KMS-11 (cell line): ENCODE data around the gene RBBP8NL.

ENCODE experiments used
- H2AFZ ChIP-seq: fragments of 200-600 bp; sonication (generic); 2 replicates; pipeline ENCODE4 v1.6.1; 2016; ENCODE audit warnings: antibody characterized with exemption, mixed run types, low read depth
- H3K27ac ChIP-seq: fragments of 200-600 bp; sonication (generic); 2 replicates; pipeline ENCODE4 v1.6.1; 2016; ENCODE audit warnings: mild to moderate bottlenecking, mixed run types
- H3K27me3 ChIP-seq: fragments of 200-600 bp; sonication (generic); 2 replicates; pipeline ENCODE4 v1.6.1; 2017; ENCODE audit warnings: mild to moderate bottlenecking, low read depth, mixed run types, moderate library complexity; ENCODE audit not compliant: insufficient read depth
- H3K36me3 ChIP-seq: fragments of 200-600 bp; sonication (generic); 2 replicates; pipeline ENCODE4 v1.6.1; 2017; ENCODE audit warnings: mild to moderate bottlenecking, mixed run types; ENCODE audit not compliant: insufficient read depth
- H3K4me1 ChIP-seq: fragments of 200-600 bp; sonication (generic); 2 replicates; pipeline ENCODE4 v1.6.1; 2016; ENCODE audit warnings: mild to moderate bottlenecking, low read depth, mixed run types; ENCODE audit not compliant: poor library complexity, severe bottlenecking
- H3K4me2 ChIP-seq: fragments of 200-600 bp; sonication (generic); 2 replicates; pipeline ENCODE4 v1.7.0; 2016; ENCODE audit warnings: mild to moderate bottlenecking, mixed run types
- H3K4me3 ChIP-seq: fragments of 200-600 bp; sonication (generic); IDR thresholded peaks from 2 replicates; pipeline ENCODE4 v1.6.1; 2017; ENCODE audit warnings: low read depth, low read length, mixed read lengths; ENCODE audit not compliant: insufficient read depth
- H3K79me2 ChIP-seq: fragments of 200-600 bp; sonication (generic); 2 replicates; pipeline ENCODE4 v1.6.1; 2016; ENCODE audit warnings: low read depth, mixed run types; ENCODE audit not compliant: insufficient read depth
- H3K9ac ChIP-seq: fragments of 200-600 bp; sonication (generic); 2 replicates; pipeline ENCODE4 v1.6.1; 2016; ENCODE audit warnings: mild to moderate bottlenecking, mixed run types
- H4K20me1 ChIP-seq: fragments of 200-600 bp; sonication (generic); 2 replicates; pipeline ENCODE4 v1.6.1; 2016; ENCODE audit warnings: mild to moderate bottlenecking, mixed run types; ENCODE audit not compliant: insufficient read depth
- TF ChIP-seq, protein P1 (sequence below): fragments of 200-600 bp; sonication (generic); conservative IDR thresholded peaks from 2 replicates; pipeline ENCODE4 v1.6.1; 2017; ENCODE audit warnings: low read depth, mild to moderate bottlenecking, antibody characterized with exemption, low read length, moderate library complexity, mixed read lengths

The RBBP8NL gene

DNA sequence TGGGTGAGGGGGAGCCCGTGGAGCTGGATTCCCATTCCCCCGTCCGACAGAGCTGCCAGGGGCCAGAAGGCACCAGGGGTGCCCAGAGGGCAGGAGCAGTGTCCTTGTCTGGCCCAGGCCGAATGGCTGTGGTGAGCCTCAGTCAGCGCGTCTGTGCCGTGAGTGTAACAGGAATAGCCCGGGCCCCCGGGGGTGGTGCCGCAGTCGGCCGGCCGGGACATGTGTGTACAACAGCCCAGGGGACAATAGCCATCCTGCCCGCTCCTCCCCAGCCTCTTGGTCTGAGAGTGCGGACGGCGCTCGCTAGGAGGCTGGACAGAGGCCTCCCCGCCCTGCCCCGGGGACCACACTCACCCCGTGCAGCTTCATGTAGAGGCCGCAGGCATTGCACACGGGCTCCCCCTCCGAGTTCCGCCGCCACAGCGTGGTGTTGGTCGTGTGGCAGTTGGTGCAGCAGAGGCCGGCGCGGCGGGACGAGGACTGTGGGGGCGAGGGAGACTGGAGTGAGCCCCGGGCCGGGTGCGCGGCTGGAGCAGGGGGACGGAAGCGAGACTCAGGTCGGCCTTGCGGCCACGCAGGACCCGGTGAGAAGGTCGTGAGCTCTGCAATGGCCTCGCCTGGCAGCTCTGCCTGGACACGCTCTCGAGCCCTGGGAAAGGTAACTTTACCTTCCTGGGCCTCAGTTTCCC lies 38.9 kb upstream of the RBBP8NL start:
- H3K27me3 ChIP-seq: peaks cover 98% of the 10 kb centered on the region
- H3K4me2 ChIP-seq: no peak overlapping the region

DNA sequence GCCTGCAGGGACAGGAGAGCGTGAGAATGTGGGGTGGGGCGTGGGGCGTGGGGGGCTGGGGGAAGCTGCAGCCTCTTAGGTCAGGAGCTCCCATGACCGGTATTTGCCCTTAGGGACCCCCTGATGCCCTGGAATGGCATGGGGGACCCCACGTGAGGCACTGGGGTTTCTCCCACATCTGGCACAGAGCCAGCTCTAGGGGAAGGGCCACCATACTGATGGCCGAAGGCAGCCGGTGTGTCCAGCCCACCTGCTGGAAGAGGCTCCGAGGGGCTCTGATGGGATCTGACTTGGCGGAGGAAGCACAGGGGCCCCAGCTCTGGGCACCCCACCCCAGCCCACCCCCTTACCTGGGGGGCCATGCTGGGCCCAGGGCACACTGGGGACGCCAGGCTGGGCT lies 37.7 kb upstream of the RBBP8NL start:
- Histone ChIP-seq H3K4me3 (no peak overlapping the region), H4K20me1 (no peaks in the 10 kb centered on the region), H3K79me2 (no peaks in the 10 kb centered on the region), H2AFZ (no peak overlapping the region), H3K27me3 (peaks cover 98% of the 10 kb centered on the region), H3K36me3 (no peaks in the 10 kb centered on the region), H3K27ac (no peak overlapping the region), H3K4me1 (no peaks in the 10 kb centered on the region), H3K4me2 (no peak overlapping the region), H3K9ac (no peak overlapping the region)
- TF ChIP-seq, protein P1, sequence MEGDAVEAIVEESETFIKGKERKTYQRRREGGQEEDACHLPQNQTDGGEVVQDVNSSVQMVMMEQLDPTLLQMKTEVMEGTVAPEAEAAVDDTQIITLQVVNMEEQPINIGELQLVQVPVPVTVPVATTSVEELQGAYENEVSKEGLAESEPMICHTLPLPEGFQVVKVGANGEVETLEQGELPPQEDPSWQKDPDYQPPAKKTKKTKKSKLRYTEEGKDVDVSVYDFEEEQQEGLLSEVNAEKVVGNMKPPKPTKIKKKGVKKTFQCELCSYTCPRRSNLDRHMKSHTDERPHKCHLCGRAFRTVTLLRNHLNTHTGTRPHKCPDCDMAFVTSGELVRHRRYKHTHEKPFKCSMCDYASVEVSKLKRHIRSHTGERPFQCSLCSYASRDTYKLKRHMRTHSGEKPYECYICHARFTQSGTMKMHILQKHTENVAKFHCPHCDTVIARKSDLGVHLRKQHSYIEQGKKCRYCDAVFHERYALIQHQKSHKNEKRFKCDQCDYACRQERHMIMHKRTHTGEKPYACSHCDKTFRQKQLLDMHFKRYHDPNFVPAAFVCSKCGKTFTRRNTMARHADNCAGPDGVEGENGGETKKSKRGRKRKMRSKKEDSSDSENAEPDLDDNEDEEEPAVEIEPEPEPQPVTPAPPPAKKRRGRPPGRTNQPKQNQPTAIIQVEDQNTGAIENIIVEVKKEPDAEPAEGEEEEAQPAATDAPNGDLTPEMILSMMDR: no peak

More for the DNA sequence above, 38.9 kb upstream of the RBBP8NL start:
- H3K9ac ChIP-seq: no peak overlapping the region
- H3K79me2 ChIP-seq: no peaks in the 10 kb centered on the region
- H4K20me1 ChIP-seq: no peaks in the 10 kb centered on the region
- TF ChIP-seq, protein P1: no peak
- H3K4me1 ChIP-seq: no peaks in the 10 kb centered on the region
- H3K36me3 ChIP-seq: no peaks in the 10 kb centered on the region
- H3K4me3 ChIP-seq: no peak overlapping the region
- H2AFZ ChIP-seq: no peak overlapping the region
- no peak overlapping the region for H3K27ac ChIP-seq

DNA sequence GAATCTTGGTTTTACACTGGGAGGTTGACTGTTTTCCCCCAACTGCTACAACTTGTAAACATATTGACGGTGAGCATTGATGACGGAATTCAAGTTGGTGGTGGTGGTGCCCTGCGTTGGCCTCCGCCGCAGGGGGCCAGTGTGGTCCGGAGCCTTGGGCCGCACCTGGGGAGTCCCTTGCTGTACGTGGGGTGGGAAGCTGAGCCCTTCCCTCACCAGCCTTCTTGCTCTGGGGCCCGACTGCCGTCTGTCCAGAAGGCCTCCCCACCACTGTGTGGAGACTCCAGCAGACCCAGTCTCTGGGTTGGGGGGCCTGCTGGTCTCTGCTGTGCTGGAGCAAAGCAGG lies 37.1 kb upstream of the RBBP8NL start:
- H3K79me2 ChIP-seq: no peaks in the 10 kb centered on the region
- H3K27me3 ChIP-seq: peaks cover 98% of the 10 kb centered on the region
- H4K20me1 ChIP-seq: no peaks in the 10 kb centered on the region
- H3K4me1 ChIP-seq: no peaks in the 10 kb centered on the region
- H3K4me3 ChIP-seq: no peak overlapping the region
- TF ChIP-seq, protein P1: no peak
- H2AFZ ChIP-seq: no peak overlapping the region
- H3K4me2 ChIP-seq: no peak overlapping the region
- H3K9ac ChIP-seq: no peak overlapping the region
- H3K36me3 ChIP-seq: no peaks in the 10 kb centered on the region
- no peak overlapping the region for H3K27ac ChIP-seq

DNA sequence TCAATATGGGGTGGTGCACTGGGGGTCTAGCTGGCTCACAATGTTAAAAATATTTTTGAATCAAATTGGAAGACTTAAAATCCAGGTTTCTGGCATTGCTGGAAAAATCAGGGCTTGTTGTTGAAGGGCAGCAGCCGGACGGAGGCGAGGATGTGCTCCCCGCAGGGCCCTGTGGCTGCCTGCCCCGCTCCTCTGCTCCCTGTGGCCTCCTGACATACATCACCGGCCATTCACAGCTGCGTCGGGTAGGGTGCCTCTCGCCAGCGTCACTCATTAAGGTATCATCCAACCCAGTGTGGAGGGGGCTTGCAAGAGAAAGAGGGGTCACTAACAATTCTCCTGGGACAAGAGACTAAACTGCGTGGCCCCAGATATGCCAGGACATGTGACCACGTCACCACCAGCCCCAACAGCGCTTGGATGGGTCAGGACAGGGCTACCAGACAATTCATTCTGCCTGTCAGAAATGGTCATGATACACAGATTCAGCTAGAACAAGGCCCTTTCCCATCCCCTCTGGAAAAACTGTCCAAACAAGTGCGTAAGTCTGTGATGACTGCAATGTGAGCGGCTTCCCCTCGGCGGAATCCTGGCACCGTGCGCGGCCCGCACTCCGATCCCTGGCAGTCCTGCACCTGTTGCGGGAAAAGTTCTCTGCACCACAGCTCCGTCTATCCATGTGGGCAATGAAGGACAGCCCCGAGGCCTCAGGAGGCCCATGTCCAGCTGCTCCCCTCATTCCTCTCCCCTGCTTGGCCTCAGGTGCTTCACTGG lies 36.5 kb upstream of the RBBP8NL start:
- Histone ChIP-seq H3K4me1 (no peaks in the 10 kb centered on the region), H3K4me2 (no peak overlapping the region), H3K9ac (no peak overlapping the region), H3K4me3 (no peak overlapping the region), H4K20me1 (no peaks in the 10 kb centered on the region), H3K79me2 (no peaks in the 10 kb centered on the region), H3K27ac (no peak overlapping the region), H3K36me3 (no peaks in the 10 kb centered on the region), H2AFZ (no peak overlapping the region), H3K27me3 (peaks cover 98% of the 10 kb centered on the region)
- TF ChIP-seq, protein P1: no peak
